ENCODE measurements around the gene HCRTR1. TPM values are rescaled to one million over a fixed set of nuclear protein-coding genes. Genes with fewer than 3 reads are reported as not detected.
A peak's percentile ranks its signal among the peaks of the same experiment; 100 is the strongest.

HCRTR1 gene
- total RNA-seq, 4 donors from 2014 or later, result 0.59 TPM; not detected in 3

- intact Hi-C loops (cut with DNase I; ENCODE audit: low total_unique reads), result loop anchor here (1.0 to 10.0 kb wide), 3 partner anchors 71 to 311 kb away; no protein-coding TSS in a partner anchor
- TF ChIP-seq POLR2A (IDR thresholded peaks at IDR 0.05), result no peak
- no peak for TF ChIP-seq CTCF (IDR thresholded peaks at IDR 0.05 in 4 of 5, conservative IDR thresholded peaks at IDR 0.05 in 1 of 5)
- peak overlapping the region; percentile 72 to 96 (median 79) for H3K4me3 ChIP-seq
- peak; percentile 0 to 1 for ATAC-seq
- no peaks in the 10 kb centered on the region for H3K27me3 ChIP-seq
- no peak for DNase-seq
- in situ Hi-C loops (cut with MboI; ENCODE audit: low sequenced_read_pairs in 4 of 4), result no loop called here
- peak overlapping the region; percentile 87 to 99 (median 96) for H3K27ac ChIP-seq
- H3K36me3 ChIP-seq, result no peaks in the 10 kb centered on the region
- peaks cover 53 to 60% of the 10 kb centered on the region in 2 donors for H3K4me1 ChIP-seq
- H3K9me3 ChIP-seq, result no peaks in the 10 kb centered on the region
These were observed 26.6 kb downstream of the HCRTR1 start for GRCh38 chr1:31643976-31644559.

GRCh38 chr1:31644560-31645273 lies 27.2 kb downstream of the HCRTR1 start, which contains the start of gene PEF1:
PEF1 (minus strand) TSS chr1:31644876; CDS start chr1:31644864, 12 bp downstream.
- peak in 2 of 5 experiments; percentile 26 to 35 for TF ChIP-seq CTCF (IDR thresholded peaks at IDR 0.05 in 4 of 5, conservative IDR thresholded peaks at IDR 0.05 in 1 of 5)
- TF ChIP-seq POLR2A (IDR thresholded peaks at IDR 0.05), result peak; percentile 77 to 80
- no peaks in the 10 kb centered on the region for H3K27me3 ChIP-seq
- peaks cover 48 to 54% of the 10 kb centered on the region in 2 donors for H3K4me1 ChIP-seq
- ATAC-seq, result peak; percentile 87 to 90
- in situ Hi-C loops (cut with MboI; ENCODE audit: low sequenced_read_pairs in 4 of 4) (no loop called here), intact Hi-C loops (cut with DNase I; ENCODE audit: low total_unique reads) (loop anchor here (1.0 to 10.0 kb wide), 3 partner anchors 71 to 310 kb away; no protein-coding TSS in a partner anchor)
- H3K27ac ChIP-seq, result peak within 1 kb of the TSS; percentile 87 to 99 (median 96)
- peak within 1 kb of the TSS; percentile 72 to 96 (median 79) for H3K4me3 ChIP-seq
- H3K36me3 ChIP-seq, result no peaks in the 10 kb centered on the region
- DNase-seq, result peak; percentile 98 to 99
- no peaks in the 10 kb centered on the region for H3K9me3 ChIP-seq

- DNase-seq, result no peak
These were observed 27.7 kb downstream of the HCRTR1 start for GRCh38 chr1:31645274-31645568.

GRCh38 chr1:31646259-31646960 lies 28.9 kb downstream of the HCRTR1 start:
- DNase-seq (no peak), ATAC-seq (no peak)
- in situ Hi-C loops (cut with MboI; ENCODE audit: low sequenced_read_pairs in 4 of 4), result no loop called here
- H3K27ac ChIP-seq, result peak overlapping the region in 2 of 4 donors; percentile 63 to 98
- no peak overlapping the region for H3K4me3 ChIP-seq
- H3K4me1 ChIP-seq, result peaks cover 31 to 42% of the 10 kb centered on the region in 2 donors
- no peaks in the 10 kb centered on the region for H3K36me3 ChIP-seq
- no peak for TF ChIP-seq POLR2A (IDR thresholded peaks at IDR 0.05)
- no peak for TF ChIP-seq CTCF (IDR thresholded peaks at IDR 0.05 in 4 of 5, conservative IDR thresholded peaks at IDR 0.05 in 1 of 5)
- no peaks in the 10 kb centered on the region for H3K27me3 ChIP-seq
- no peaks in the 10 kb centered on the region for H3K9me3 ChIP-seq
- intact Hi-C loops (cut with DNase I; ENCODE audit: low total_unique reads), result loop anchor here (10.0 kb wide), 1 partner anchor 308 kb away; no protein-coding TSS in a partner anchor

More at GRCh38 chr1:31645274-31645568, 27.7 kb downstream of the HCRTR1 start:
- in situ Hi-C loops (cut with MboI; ENCODE audit: low sequenced_read_pairs in 4 of 4), result no loop called here
- Histone ChIP-seq H3K36me3 (no peaks in the 10 kb centered on the region), H3K27me3 (no peaks in the 10 kb centered on the region), H3K9me3 (no peaks in the 10 kb centered on the region), H3K4me3 (peak overlapping the region; percentile 72 to 96 (median 79)), H3K27ac (peak overlapping the region; percentile 87 to 99 (median 96)), H3K4me1 (peaks cover 43 to 49% of the 10 kb centered on the region in 2 donors)
- ATAC-seq, result no peak
- intact Hi-C loops (cut with DNase I; ENCODE audit: low total_unique reads), result loop anchor here (10.0 kb wide), 1 partner anchor 310 kb away; no protein-coding TSS in a partner anchor
- no peak for TF ChIP-seq POLR2A (IDR thresholded peaks at IDR 0.05)
- no peak for TF ChIP-seq CTCF (IDR thresholded peaks at IDR 0.05 in 4 of 5, conservative IDR thresholded peaks at IDR 0.05 in 1 of 5)
